Ovary (tissue), 9 donors: ENCODE measurements around the gene RAPGEF4. TPM values are rescaled to one million over a fixed set of nuclear protein-coding genes. Genes with fewer than 3 reads are reported as not detected.

ENCODE experiments used
- DNase-seq, 5 donors: peaks; one replicate each; pipeline ENCODE4 v3.0.0-alpha.2; 2019 to 2020
- H3K27ac ChIP-seq, 2 donors: fragments of 200-600 bp; one replicate each; pipeline versions ENCODE4 v1.5.1 to v1.8.0; 2019 to 2022
- H3K27me3 ChIP-seq: fragments of 200-600 bp; one replicate; pipeline ENCODE4 v1.8.0; 2022
- H3K36me3 ChIP-seq: fragments of 200-600 bp; sonication (generic); one replicate; pipeline ENCODE4 v1.5.1; 2019
- H3K4me1 ChIP-seq: one replicate; pipeline ENCODE4 v1.8.1; 2013; ENCODE audit warnings: mild to moderate bottlenecking, moderate library complexity; ENCODE audit not compliant: insufficient read depth
- H3K4me3 ChIP-seq: fragments of 200-600 bp; sonication (generic); one replicate; pipeline ENCODE4 v1.5.1; 2017
- H3K9me3 ChIP-seq, 2 donors: fragments of 200-600 bp in 1 of 2; sonication (generic) in 1 of 2; one replicate each; pipeline versions ENCODE4 v1.5.1 to v1.8.1; 2013 to 2019; ENCODE audit warnings: mild to moderate bottlenecking in 1 of 2, moderate library complexity in 1 of 2
- EP300 ChIP-seq: sonication (generic); formaldehyde crosslinking; IDR thresholded peaks from one replicate; pipeline ENCODE4 v1.6.1; 2017; ENCODE audit warnings: antibody characterized with exemption
- POLR2A ChIP-seq: fragments of 450-650 bp; IDR thresholded peaks from one replicate; pipeline ENCODE4 v1.6.1; 2017; ENCODE audit warnings: antibody characterized with exemption, mild to moderate bottlenecking, moderate library complexity
- WGBS, 3 donors: extraction: QIAGEN DNeasy Blood & Tissue Kit in 1 of 3; methylation state at CpG; one replicate each; pipeline versions ENCODE4 v1.1.5 to v1.1.7; 2013 to 2017; 5-methylcytosine and 5-hydroxymethylcytosine counted together
- intact Hi-C, 4 donors: fragments of 100-400 bp; cut with DNase I; formaldehyde crosslinking; loops; one replicate each; pipeline versions ENCODE4 v1.11.0 to v1.15.1; 2022 to 2023
- polyA plus RNA-seq, 2 donors: library from polyadenylated mRNA; stranded (reverse); fragments of 200-250 nt in 1 of 2; fragments of 350-450 nt in 1 of 2; fragmentation: Illumina TruSeq in 1 of 2; extraction: RNeasy Lipid Tissue Mini Kit (QIAGEN cat#74804) in 1 of 2; gene quantifications; one replicate each; pipeline ENCODE4 v1.2.3, GENCODE V29; 2013 to 2014
- total RNA-seq, 7 donors: library from RNA; depleted of rRNA in 2 of 7; stranded (reverse); fragments of >200 nt in 2 of 7; fragmentation: NEBNext Ultra II Directional in 3 of 7; extraction: Animal tissue kit (Norgen Biotek cat#: 25700) in 3 of 7; gene quantifications; one replicate each; pipeline versions ENCODE4 v1.1.0 to v1.2.4, GENCODE V29; 2016 to 2023
- TF ChIP-seq, protein P1 (sequence below), 3 donors: fragments of 450-650 bp in 2 of 3; fragments of 200-600 bp in 1 of 3; IDR thresholded peaks; one replicate each; pipeline versions ENCODE4 v1.5.1 to v1.8.0; 2016 to 2022; ENCODE audit warnings: antibody characterized with exemption in 3 of 3, mild to moderate bottlenecking in 1 of 3
- donor health status: DM: no; HTN: no; CAD: no; lungs with moderate emphysema.
- donor health status: DM: no; HTN: no; CAD: no.
- donor health status: Bipolar disorder and iron deficiency.
- donor health status: DM: yes; HTN: yes; CAD: no.
- donor health status: DM: no; HTN: no; CAD: no.
- donor health status: DM: yes; HTN: yes; CAD: no.

RAPGEF4 gene
- total and polyA plus RNA-seq, 9 donors, result 6.8 to 24.6 (median 8.3) TPM

DNA sequence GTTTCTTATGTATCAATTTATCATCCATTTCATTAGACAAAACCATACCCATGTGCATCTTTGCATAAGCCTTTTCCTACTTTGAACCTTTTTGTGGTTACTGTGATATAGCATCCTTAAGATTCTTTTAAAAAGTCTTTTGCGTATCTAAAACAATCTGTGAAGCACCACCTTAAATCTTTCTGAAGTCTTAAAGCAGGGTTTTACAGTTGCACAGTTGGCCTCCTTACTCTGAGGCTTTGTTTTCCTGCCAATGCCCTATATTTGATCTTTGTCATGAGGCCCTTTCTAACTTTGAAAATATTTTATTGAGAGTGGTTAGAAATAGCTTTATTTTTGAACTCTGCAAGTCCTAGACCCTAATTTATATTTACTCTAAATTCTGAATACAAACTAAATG lies 176.6 kb downstream of the RAPGEF4 start:
- no peak for DNase-seq
- H3K9me3 ChIP-seq, result no peaks in the 10 kb centered on the region
- H3K27me3 ChIP-seq, result no peaks in the 10 kb centered on the region
- H3K36me3 ChIP-seq, result no peaks in the 10 kb centered on the region
- no peak overlapping the region for H3K27ac ChIP-seq
- H3K4me3 ChIP-seq, result no peak overlapping the region
- intact Hi-C loops, result no loop called here
- WGBS, 3 donors, result 79 to 95% (median 92%) methylated on average over 1 of the region's 1 CpG
- TF ChIP-seq POLR2A (no peak), EP300 (no peak)
- TF ChIP-seq, protein P1, sequence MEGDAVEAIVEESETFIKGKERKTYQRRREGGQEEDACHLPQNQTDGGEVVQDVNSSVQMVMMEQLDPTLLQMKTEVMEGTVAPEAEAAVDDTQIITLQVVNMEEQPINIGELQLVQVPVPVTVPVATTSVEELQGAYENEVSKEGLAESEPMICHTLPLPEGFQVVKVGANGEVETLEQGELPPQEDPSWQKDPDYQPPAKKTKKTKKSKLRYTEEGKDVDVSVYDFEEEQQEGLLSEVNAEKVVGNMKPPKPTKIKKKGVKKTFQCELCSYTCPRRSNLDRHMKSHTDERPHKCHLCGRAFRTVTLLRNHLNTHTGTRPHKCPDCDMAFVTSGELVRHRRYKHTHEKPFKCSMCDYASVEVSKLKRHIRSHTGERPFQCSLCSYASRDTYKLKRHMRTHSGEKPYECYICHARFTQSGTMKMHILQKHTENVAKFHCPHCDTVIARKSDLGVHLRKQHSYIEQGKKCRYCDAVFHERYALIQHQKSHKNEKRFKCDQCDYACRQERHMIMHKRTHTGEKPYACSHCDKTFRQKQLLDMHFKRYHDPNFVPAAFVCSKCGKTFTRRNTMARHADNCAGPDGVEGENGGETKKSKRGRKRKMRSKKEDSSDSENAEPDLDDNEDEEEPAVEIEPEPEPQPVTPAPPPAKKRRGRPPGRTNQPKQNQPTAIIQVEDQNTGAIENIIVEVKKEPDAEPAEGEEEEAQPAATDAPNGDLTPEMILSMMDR (IDR thresholded peaks at IDR 0.05), result no peak
- H3K4me1 ChIP-seq, result no peaks in the 10 kb centered on the region

DNA sequence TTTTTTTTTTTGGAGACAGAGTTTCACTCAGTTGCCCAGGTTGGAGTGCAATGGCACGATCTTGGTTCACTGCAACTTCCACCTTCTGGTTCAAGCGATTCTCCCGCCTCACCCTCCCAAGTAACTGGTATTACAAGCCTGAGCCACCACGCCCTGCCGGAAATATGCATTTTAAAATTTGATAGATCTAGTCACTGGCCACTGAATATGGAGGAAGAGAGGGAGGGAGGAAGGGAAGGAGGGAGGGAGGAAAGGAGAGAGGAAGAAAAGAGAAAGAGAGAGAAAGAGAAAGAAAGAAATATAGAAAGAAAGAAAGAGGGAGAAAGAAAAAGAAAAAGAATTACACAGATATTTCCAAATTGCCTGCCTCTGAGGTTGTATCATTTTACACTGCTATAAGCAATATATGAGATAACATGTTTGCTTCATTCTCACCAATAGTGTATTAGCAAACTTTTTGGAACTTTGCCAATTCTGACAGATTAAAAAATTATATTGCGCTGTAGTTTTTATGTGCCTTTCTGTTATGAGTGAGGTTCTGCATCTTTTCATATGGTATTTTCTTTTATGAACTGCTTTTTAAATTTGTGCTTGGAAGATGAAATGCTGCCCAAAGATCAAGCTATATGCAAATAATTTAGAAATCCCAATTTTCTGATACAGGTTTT lies 178.8 kb downstream of the RAPGEF4 start:
- Histone ChIP-seq H3K27me3 (no peaks in the 10 kb centered on the region), H3K4me3 (no peak overlapping the region), H3K4me1 (no peaks in the 10 kb centered on the region), H3K27ac (no peak overlapping the region), H3K9me3 (no peaks in the 10 kb centered on the region), H3K36me3 (no peaks in the 10 kb centered on the region)
- WGBS, 3 donors, result 86 to 89% (median 86%) methylated on average over 6 of the region's 6 CpGs
- TF ChIP-seq, protein P1 (IDR thresholded peaks at IDR 0.05), result no peak
- no peak for TF ChIP-seq POLR2A
- TF ChIP-seq EP300, result no peak
- no peak for DNase-seq
- intact Hi-C loops, result no loop called here

DNA sequence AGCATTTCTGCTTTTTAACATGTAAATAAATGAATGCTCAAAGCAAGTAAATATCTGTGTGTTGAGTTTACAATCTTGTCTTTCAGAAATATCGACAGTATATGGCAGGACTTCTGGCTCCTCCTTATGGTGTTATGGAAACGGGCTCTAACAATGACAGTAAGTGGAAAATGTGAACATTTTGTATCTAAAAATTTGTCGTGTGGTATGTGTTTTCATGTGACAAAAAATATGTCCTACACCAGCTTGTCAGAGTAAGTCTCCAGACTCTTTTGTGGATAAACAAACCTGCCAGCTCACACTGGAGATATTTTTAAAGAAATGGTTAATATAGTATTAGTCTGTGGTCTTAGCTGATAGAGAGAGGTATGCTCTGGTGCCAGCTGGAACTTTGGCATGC lies 182.1 kb downstream of the RAPGEF4 start:
- H3K27ac ChIP-seq, result no peak overlapping the region
- 71 to 73% (median 71%) methylated on average over 3 of the region's 3 CpGs for WGBS, 3 donors
- no peaks in the 10 kb centered on the region for H3K4me1 ChIP-seq
- no peaks in the 10 kb centered on the region for H3K9me3 ChIP-seq
- TF ChIP-seq POLR2A (no peak), EP300 (no peak)
- TF ChIP-seq, protein P1 (IDR thresholded peaks at IDR 0.05), result no peak
- no peaks in the 10 kb centered on the region for H3K36me3 ChIP-seq
- no peaks in the 10 kb centered on the region for H3K27me3 ChIP-seq
- no peak for DNase-seq
- intact Hi-C loops, result no loop called here
- H3K4me3 ChIP-seq, result no peak overlapping the region

DNA sequence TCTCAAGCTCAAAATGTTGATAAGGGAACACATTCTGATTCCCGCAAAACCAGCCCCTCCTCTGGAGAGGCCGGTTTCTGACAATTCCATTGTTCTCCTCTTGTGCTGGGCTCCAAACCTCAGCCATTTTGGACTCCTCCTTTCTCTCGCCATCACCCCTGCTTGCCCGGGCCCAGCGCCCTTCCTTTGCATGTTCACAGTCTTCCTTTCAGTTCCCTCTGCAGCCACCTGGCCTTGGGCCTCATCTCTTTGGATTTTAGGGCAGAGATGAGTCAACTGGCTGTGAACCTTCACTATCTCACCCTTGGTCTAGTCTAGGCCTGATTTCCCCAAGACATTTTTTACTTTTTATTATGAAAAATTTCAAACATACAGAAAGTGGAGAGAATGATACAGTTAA lies 184.1 kb downstream of the RAPGEF4 start:
- Histone ChIP-seq H3K36me3 (no peaks in the 10 kb centered on the region), H3K27ac (no peak overlapping the region), H3K9me3 (no peaks in the 10 kb centered on the region), H3K27me3 (no peaks in the 10 kb centered on the region), H3K4me1 (no peaks in the 10 kb centered on the region), H3K4me3 (no peak overlapping the region)
- TF ChIP-seq POLR2A, result no peak
- TF ChIP-seq EP300, result no peak
- TF ChIP-seq, protein P1 (IDR thresholded peaks at IDR 0.05), result no peak
- intact Hi-C loops, result no loop called here
- no peak for DNase-seq
- whole genome bisulfite sequencing, 3 donors, result 92 to 95% (median 94%) methylated on average over 5 of the region's 5 CpGs
